Dedifferentiated amniotic fluid mesenchymal stem cell (primary cell): Measurements from ENCODE around the gene SLC39A3.

ENCODE experiments used
- DNase-seq: peaks from one replicate; pipeline ENCODE4 v3.0.0-alpha.2; 2016; ENCODE audit errors: extremely low spot score

The SLC39A3 gene

GRCh38 chr19:2739602-2740313, at the start of gene SLC39A3:
SLC39A3 (minus strand) TSS chr19:2740017; CDS start chr19:2737257, 2,760 bp downstream.
- DNase-seq = peak; percentile 99

GRCh38 chr19:2788237-2788636, 48.4 kb upstream of the SLC39A3 start:
- no peak for DNase-seq

GRCh38 chr19:2787115-2787514, 47.3 kb upstream of the SLC39A3 start:
- DNase-seq = no peak

- peak; percentile 99 for DNase-seq
Measured at GRCh38 chr19:2785244-2785997, 45.6 kb upstream of the SLC39A3 start, which contains the start of gene THOP1. THOP1 (plus strand) TSS chr19:2785503; CDS start chr19:2785663, 160 bp downstream.

GRCh38 chr19:2783781-2784145, 43.9 kb upstream of the SLC39A3 start:
- DNase-seq = no peak

GRCh38 chr19:2782936-2783780, 43.3 kb upstream of the SLC39A3 start, which contains the start of gene SGTA:
SGTA (minus strand) TSS chr19:2783273; CDS start chr19:2769068, 14,205 bp downstream.
- peak; percentile 99 for DNase-seq

- no peak for DNase-seq
Measured at GRCh38 chr19:2782329-2782935, 42.6 kb upstream of the SLC39A3 start.

GRCh38 chr19:2780284-2780683, 40.5 kb upstream of the SLC39A3 start:
- no peak for DNase-seq

- no peak for DNase-seq
Measured at GRCh38 chr19:2779121-2779740, 39.4 kb upstream of the SLC39A3 start.

- DNase-seq = no peak
Measured at GRCh38 chr19:2777952-2778683, 38.3 kb upstream of the SLC39A3 start.

GRCh38 chr19:2775556-2776430, 36.0 kb upstream of the SLC39A3 start:
- DNase-seq = no peak

- no peak for DNase-seq
Measured at GRCh38 chr19:2774953-2775555, 35.2 kb upstream of the SLC39A3 start.

- DNase-seq = no peak
Measured at GRCh38 chr19:2774083-2774679, 34.4 kb upstream of the SLC39A3 start.

GRCh38 chr19:2771786-2772674, 32.2 kb upstream of the SLC39A3 start:
- DNase-seq = no peak

GRCh38 chr19:2770055-2771013, 30.5 kb upstream of the SLC39A3 start:
- DNase-seq = no peak

- DNase-seq = no peak
Measured at GRCh38 chr19:2769218-2769617, 29.4 kb upstream of the SLC39A3 start.
